ENCODE measurements around the gene NPHP4.

DNA sequence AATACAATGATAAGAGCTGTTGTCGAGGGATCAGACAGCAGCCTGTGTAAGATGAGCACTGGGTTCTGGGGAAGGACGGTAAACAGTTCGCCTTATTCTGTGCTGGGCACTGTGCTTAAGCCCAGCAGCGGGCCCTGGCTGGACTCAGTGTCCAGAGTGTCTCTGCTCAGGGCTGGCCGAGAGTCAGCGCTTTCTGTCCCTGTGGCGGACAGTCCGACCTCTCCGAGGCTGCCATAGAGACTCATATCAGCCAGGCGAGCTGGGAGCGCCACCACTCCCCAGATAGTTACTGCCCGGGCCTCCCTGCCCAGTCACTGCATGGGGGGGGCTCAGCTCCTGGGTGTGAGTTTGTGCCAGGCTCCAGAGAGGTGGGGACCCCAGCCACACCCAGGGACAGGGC is 14.7 kb upstream of the NPHP4 start:
- TF ChIP-seq ZNF274 (IDR thresholded peaks at IDR 0.05; ENCODE audit: low read depth, low read length) (no peak), YY1 (IDR thresholded peaks at IDR 0.05; ENCODE audit: insufficient read depth, insufficient read length) (no peak), SUZ12 (IDR thresholded peaks at IDR 0.05; ENCODE audit: extremely low read depth, insufficient read depth, insufficient read length) (no peak)
